MM.1S (cell line): Measurements from ENCODE around the gene ODR4.

Source experiments
- DNase-seq: peaks from one replicate; pipeline ENCODE4 v3.0.0-alpha.2; 2015
- H2AFZ ChIP-seq: fragments of 300-600 bp; sonication (generic); 2 replicates; pipeline ENCODE4 v1.6.0; 2016; ENCODE audit warnings: antibody characterized with exemption, low read length
- H3F3A ChIP-seq: fragments of 300-600 bp; sonication (generic); 2 replicates; pipeline ENCODE4 v1.6.1; 2016; ENCODE audit warnings: mild to moderate bottlenecking, antibody characterized with exemption, low read length, moderate library complexity, mixed read lengths; ENCODE audit not compliant: insufficient read depth
- H3K27ac ChIP-seq: fragments of 300-600 bp; sonication (generic); 2 replicates; pipeline ENCODE4 v1.5.1; 2016; ENCODE audit warnings: mild to moderate bottlenecking, low read length
- H3K27me3 ChIP-seq: fragments of 300-600 bp; sonication (generic); replicated peaks from 2 replicates; pipeline ENCODE4 v1.6.0; 2016; ENCODE audit warnings: low read length; ENCODE audit not compliant: insufficient read depth
- H3K36me3 ChIP-seq: fragments of 300-600 bp; sonication (generic); replicated peaks from 2 replicates; pipeline ENCODE4 v1.6.1; 2016; ENCODE audit warnings: mild to moderate bottlenecking, low read length, mixed read lengths; ENCODE audit not compliant: insufficient read depth
- H3K4me1 ChIP-seq: fragments of 300-600 bp; sonication (generic); 2 replicates; pipeline ENCODE4 v1.6.1; 2016; ENCODE audit warnings: low read length, mixed read lengths
- H3K4me2 ChIP-seq: fragments of 300-600 bp; sonication (generic); 2 replicates; pipeline ENCODE4 v1.6.0; 2016; ENCODE audit warnings: low read depth, low read length
- H3K4me3 ChIP-seq: fragments of 300-600 bp; sonication (generic); 2 replicates; pipeline ENCODE4 v1.5.1; 2016; ENCODE audit warnings: low read length, mixed read lengths
- H3K79me2 ChIP-seq: fragments of 300-600 bp; sonication (generic); 2 replicates; pipeline ENCODE4 v1.6.1; 2016; ENCODE audit warnings: mixed run types, low read length, mixed read lengths
- H3K9ac ChIP-seq: fragments of 300-600 bp; sonication (generic); 2 replicates; pipeline ENCODE4 v1.6.1; 2016; ENCODE audit warnings: low read length, mixed read lengths
- H3K9me2 ChIP-seq: fragments of 300-600 bp; sonication (generic); replicated peaks from 2 replicates; pipeline ENCODE4 v1.6.1; 2016; ENCODE audit warnings: mild to moderate bottlenecking, low read length, mixed read lengths; ENCODE audit not compliant: insufficient read depth
- H3K9me3 ChIP-seq: fragments of 300-600 bp; sonication (generic); replicated peaks from 2 replicates; pipeline ENCODE4 v1.6.1; 2016; ENCODE audit warnings: mild to moderate bottlenecking, low read length, mixed read lengths; ENCODE audit not compliant: insufficient read depth
- H4K20me1 ChIP-seq: fragments of 300-600 bp; sonication (generic); 2 replicates; pipeline ENCODE4 v1.6.1; 2016; ENCODE audit warnings: mild to moderate bottlenecking, low read length, moderate library complexity, mixed read lengths; ENCODE audit not compliant: insufficient read depth
- EZH2 ChIP-seq: fragments of 300-600 bp; sonication (generic); optimal IDR thresholded peaks from 2 replicates; pipeline ENCODE3; 2017; ENCODE audit warnings: low read depth, mild to moderate bottlenecking, antibody characterized with exemption, low read length, mixed read lengths
- EZH2phosphoT487 ChIP-seq: fragments of 300-600 bp; sonication (generic); IDR thresholded peaks from 2 replicates; pipeline ENCODE4 v1.6.1; 2018; ENCODE audit warnings: antibody characterized with exemption, low read length
- TF ChIP-seq, protein P1 (sequence below): fragments of 300-600 bp; sonication (generic); IDR thresholded peaks from 2 replicates; pipeline ENCODE4 v1.5.1; 2016; ENCODE audit warnings: antibody characterized with exemption, low read length, mixed read lengths

ODR4 gene

DNA sequence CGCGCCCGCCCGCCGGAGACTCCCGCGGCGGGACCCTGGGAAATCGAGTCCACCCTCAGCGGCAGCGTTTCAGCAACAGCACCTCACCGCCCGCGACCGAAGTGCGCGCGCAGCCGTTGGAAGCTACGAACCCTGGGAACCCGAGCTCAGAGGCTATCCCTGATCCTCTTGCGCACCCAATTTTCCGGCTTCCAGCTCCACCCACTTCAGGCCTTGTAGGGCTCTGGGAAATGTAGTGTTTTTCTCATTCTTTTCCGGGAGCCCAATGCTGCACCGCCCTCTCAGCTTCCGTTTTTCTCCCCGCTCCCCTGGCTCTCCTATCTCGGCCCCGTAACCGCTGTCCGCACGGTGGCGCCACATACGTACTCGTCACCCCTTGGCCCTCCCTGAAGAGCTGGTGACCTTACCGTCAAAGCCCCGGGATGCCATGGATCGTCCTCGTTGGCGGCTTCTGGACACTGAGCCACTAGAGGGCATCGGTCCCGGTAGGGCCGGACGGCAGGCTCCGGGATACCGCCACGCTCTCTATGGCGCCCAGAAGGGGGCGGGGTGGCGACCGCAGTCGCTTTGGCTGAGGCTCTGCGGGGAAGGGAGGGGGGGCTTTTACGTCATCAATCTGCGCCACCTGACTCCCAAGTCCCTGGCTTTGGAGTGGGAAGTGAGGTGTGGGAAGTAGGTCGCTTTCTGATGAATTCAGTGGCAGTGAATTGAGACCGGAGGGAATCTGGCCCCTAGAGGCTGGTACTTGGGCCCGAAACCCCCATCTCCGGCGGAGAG, at the start of gene ODR4, which contains the start of gene TPR:
Gene ODR4, plus strand, starts transcription at position 687 of the 777 bp plus-strand sequence. CDS start 3,948 bp downstream, outside the sequence.
Gene TPR, minus strand, starts transcription at position 102 of the 777 bp plus-strand sequence. CDS start 225 bp downstream, outside the sequence.
- Histone ChIP-seq H3K36me3 (peaks cover 7% of the 10 kb centered on the region; the same call in 1 of the 2 replicates), H3F3A (peaks cover 13% of the 10 kb centered on the region), H3K79me2 (peaks cover 85% of the 10 kb centered on the region), H3K9me3 (no peaks in the 10 kb centered on the region), H3K27me3 (no peaks in the 10 kb centered on the region), H3K4me1 (peaks cover 16% of the 10 kb centered on the region), H3K9me2 (no peaks in the 10 kb centered on the region), H3K9ac (peak within 1 kb of the TSS; percentile 89), H3K27ac (peak within 1 kb of the TSS; percentile 90), H2AFZ (peak within 1 kb of the TSS; percentile 67), H3K4me2 (peak within 1 kb of the TSS; percentile 75), H4K20me1 (peaks cover 4% of the 10 kb centered on the region; the same call in 1 of the 2 replicates), H3K4me3 (peak within 1 kb of the TSS; percentile 73)
- TF ChIP-seq EZH2phosphoT487 (no peak), EZH2 (no peak)
- TF ChIP-seq, protein P1, sequence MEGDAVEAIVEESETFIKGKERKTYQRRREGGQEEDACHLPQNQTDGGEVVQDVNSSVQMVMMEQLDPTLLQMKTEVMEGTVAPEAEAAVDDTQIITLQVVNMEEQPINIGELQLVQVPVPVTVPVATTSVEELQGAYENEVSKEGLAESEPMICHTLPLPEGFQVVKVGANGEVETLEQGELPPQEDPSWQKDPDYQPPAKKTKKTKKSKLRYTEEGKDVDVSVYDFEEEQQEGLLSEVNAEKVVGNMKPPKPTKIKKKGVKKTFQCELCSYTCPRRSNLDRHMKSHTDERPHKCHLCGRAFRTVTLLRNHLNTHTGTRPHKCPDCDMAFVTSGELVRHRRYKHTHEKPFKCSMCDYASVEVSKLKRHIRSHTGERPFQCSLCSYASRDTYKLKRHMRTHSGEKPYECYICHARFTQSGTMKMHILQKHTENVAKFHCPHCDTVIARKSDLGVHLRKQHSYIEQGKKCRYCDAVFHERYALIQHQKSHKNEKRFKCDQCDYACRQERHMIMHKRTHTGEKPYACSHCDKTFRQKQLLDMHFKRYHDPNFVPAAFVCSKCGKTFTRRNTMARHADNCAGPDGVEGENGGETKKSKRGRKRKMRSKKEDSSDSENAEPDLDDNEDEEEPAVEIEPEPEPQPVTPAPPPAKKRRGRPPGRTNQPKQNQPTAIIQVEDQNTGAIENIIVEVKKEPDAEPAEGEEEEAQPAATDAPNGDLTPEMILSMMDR: peak; percentile 100
- peak; percentile 100 for DNase-seq

- H3K4me2 ChIP-seq: no peak overlapping the region
- TF ChIP-seq, protein P1: no peak
- TF ChIP-seq EZH2phosphoT487 (no peak), EZH2 (no peak)
- H3K4me3 ChIP-seq: no peak overlapping the region
- H3K36me3 ChIP-seq: peaks cover 29% of the 10 kb centered on the region
- H3K9ac ChIP-seq: no peak overlapping the region
- no peaks in the 10 kb centered on the region for H3K27me3 ChIP-seq
- no peaks in the 10 kb centered on the region for H3K9me3 ChIP-seq
- no peaks in the 10 kb centered on the region for H4K20me1 ChIP-seq
- H3K79me2 ChIP-seq: no peaks in the 10 kb centered on the region
- H2AFZ ChIP-seq: no peak overlapping the region
- no peaks in the 10 kb centered on the region for H3K4me1 ChIP-seq
- no peaks in the 10 kb centered on the region for H3F3A ChIP-seq
- no peak for DNase-seq
- H3K27ac ChIP-seq: no peak overlapping the region
- no peaks in the 10 kb centered on the region for H3K9me2 ChIP-seq
Observed at GRCh38 chr1:186326009-186326408, 49.6 kb upstream of the ODR4 start.

DNA sequence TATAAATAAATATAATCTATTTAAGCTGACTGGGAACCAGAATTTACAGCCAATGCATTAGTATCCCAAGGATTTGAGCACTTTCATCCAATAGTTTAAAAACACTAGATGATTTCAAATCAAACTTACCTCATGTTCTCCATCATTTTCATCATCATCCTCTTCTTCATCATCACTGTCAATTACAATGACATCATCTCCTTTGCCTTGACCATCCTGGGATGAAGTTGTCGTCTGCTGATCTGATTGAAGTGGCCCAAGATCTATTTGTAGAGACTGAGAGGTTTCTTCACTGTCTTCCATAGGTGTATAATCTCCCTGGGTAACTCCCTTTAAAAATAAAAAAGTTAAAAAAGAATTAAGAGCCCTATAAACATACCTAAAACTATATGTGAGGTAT, 48.3 kb upstream of the ODR4 start:
- Histone ChIP-seq H3K4me3 (no peak overlapping the region), H3K9ac (no peak overlapping the region), H2AFZ (no peak overlapping the region), H3K4me1 (no peaks in the 10 kb centered on the region), H3K4me2 (no peak overlapping the region), H4K20me1 (no peaks in the 10 kb centered on the region), H3K27me3 (no peaks in the 10 kb centered on the region), H3K27ac (no peak overlapping the region), H3K9me2 (no peaks in the 10 kb centered on the region), H3K9me3 (no peaks in the 10 kb centered on the region), H3F3A (no peaks in the 10 kb centered on the region), H3K36me3 (peaks cover 23% of the 10 kb centered on the region; the same call in 1 of the 2 replicates), H3K79me2 (no peaks in the 10 kb centered on the region)
- no peak for DNase-seq
- TF ChIP-seq EZH2phosphoT487 (no peak), EZH2 (no peak)
- TF ChIP-seq, protein P1: no peak
